NCI-H446 (cell line): ENCODE measurements around the gene RNF169.
"Not testable (repeated sequence)": the region's sequence is repeated elsewhere in the genome, so short reads cannot be mapped to it uniquely, and the experiment has no call there.

Source experiments
- DNase-seq, 2 experiments: peaks; one replicate each; lab custom pipeline; 2025; lab: John Stamatoyannopoulos, UW

Gene RNF169

DNA sequence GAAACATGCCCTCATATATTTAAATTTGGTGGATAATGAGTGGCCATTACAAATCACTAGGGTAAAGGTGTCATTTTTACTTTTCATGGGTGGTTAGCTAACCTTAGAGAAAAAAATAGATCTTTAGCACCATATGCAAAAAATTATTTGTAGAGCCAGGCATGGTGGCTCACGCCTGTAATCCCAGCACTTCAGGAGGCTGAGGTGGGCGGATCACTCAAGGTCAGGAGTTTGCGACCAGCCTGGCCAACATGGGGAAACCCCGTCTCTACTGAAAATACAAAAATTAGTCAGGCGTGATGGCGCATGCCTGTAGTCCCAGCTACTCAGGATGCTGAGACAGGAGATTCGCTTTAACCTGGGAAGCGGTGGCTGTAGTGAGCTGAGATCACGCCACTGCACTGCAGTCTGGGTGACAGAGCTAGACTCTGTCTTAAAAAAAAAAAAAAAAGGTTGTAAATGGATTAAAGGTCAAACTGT, 19.6 kb downstream of the RNF169 start:
- not testable (repeated sequence) for DNase-seq

GRCh38 chr11:74769055-74769707, 20.5 kb downstream of the RNF169 start:
- no peak for DNase-seq

DNA sequence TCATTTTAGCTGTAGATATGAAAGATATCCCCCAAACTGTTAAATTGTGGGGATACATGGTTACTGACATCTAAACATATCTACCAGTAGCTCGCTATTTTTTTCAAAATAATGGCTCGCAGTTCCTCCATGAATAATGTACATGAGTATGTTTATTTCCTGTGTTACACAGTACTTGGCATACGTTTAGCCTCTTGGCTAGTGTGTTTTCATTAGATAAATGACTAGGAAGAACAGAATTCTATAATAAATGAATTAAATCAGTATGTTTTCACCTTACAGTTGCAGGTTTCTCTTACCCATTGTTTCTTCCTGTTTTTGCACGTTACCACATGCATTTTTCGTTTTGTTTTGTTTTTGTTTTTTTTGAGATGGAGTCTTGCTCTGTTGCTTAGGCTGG, 21.8 kb downstream of the RNF169 start:
- no peak for DNase-seq

GRCh38 chr11:74771139-74771538, 22.5 kb downstream of the RNF169 start:
- DNase-seq = no peak

- DNase-seq = no peak
Observed at GRCh38 chr11:74773476-74773875, 24.8 kb downstream of the RNF169 start.

DNA sequence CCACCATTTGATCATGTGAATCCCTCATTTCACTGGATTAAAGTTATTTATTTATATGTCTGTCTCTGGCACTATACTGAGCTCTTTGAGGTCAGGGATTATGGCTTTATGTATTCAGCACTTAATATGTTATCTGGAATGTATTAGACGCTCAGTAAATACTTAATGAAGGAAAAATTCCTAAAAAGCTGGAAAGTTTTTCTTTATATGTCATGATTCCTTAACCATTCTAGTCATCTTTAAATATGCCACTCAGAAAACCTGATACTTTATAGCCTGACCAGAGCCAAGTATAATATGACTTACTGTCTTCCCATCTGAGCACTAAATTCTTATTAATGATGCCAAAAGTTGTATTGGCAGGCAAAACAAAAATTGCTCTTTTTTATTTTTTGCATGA, 27.1 kb downstream of the RNF169 start:
- DNase-seq = peak in 1 of 2 experiments; percentile 7

- DNase-seq = no peak
Observed at GRCh38 chr11:74776546-74776945, 27.9 kb downstream of the RNF169 start.

- DNase-seq = no peak
Observed at GRCh38 chr11:74777038-74777437, 28.4 kb downstream of the RNF169 start.

DNA sequence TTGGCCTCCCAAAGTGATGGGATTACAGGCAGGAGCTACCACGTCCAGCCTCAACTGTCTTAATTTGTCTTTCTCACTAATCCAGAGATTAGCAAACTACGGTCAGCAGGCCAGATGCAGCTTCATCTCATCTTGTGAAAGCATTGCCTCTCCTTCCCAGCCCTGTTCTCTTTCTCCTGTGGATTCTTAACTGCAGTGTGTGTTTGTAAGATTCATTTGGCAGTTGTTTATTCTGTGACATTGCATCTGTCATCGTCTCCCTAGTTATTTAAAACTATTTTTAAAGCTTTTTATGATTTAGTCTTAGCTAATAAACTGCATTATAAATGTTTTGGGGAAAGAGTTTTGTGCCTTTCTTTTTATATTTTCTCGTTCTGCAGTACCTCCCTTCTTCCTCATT, 29.2 kb downstream of the RNF169 start:
- no peak for DNase-seq

DNA sequence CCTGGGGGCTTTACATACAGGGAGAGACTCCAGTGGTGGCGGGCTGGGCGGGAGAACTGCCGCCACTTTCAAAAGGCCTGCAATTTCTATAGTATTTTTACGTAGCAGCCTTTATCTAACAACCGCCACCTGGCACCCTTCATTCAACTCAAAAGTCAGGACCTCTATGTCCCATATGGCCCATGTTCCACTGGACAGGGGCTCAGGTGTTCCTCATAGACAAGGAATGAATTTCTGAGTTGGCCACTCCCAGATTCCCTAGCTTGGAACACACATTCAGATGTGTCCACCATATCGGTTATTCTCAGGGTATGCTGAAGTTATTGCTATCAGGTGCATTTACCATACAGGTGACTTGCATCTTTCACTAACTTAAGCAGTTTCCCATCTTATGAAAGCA, 29.9 kb downstream of the RNF169 start:
- no peak for DNase-seq

GRCh38 chr11:74780248-74781005, 31.8 kb downstream of the RNF169 start:
- no peak for DNase-seq

GRCh38 chr11:74783241-74783871, 34.7 kb downstream of the RNF169 start:
- no peak for DNase-seq

DNA sequence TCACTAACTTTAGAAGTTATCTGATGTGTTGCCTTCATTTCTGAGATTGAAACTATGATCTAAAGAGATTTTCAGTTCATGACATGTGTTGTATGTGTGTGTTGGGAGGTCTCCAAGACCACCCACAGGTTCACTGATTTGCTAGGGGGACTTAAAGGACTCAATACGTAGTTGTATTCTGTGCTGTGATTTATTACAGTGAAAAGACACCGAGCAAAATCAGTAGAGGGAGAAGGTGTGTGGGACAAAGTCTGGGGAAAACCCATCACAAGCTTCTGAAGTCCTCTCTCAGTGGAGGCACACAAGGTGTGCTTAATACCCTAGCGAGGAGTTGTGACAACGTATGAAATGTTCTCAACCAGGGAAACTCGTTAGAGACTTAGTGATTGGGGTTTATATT, 35.6 kb downstream of the RNF169 start:
- DNase-seq = no peak

DNA sequence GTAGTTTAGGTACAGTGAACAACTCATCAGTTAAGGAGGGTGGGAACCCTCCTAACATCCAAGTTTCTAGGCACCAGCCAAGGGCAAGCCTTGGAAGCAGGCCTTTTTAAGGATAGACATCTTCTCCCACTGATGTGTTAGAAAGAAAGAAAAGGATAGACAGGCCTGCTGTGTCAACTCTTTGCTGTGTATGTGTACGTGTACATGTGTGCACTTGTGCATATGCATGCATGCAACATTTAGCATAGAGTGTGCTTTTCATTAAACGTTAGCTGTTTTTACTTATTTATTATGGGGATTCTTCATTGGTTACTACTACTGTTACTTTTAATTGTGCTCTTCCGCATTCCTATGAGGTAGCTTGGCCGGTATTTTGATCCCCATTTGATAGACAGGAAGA, 36.1 kb downstream of the RNF169 start:
- DNase-seq = no peak

- DNase-seq = no peak
Observed at GRCh38 chr11:74786574-74786973, 37.9 kb downstream of the RNF169 start.

GRCh38 chr11:74791333-74792100, 42.9 kb downstream of the RNF169 start:
- DNase-seq = no peak

DNA sequence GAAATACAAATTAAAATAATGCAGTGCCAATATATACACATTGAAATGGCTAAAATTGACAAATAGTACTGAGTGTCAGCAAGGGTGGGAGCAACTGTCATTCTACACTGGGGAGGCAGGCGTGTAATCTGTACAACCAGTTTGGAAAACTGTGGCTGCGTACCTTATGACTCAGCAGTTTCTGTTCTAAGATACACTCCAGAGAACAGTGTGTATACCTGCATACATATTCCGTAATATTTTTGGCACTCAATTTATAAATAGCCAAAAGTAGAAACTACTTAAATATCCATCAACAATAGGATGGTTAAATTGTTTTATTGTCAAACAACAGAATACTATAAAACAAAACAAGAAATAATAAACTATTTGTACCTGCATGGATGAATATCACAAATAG, 57.6 kb downstream of the RNF169 start:
- DNase-seq = no peak

DNA sequence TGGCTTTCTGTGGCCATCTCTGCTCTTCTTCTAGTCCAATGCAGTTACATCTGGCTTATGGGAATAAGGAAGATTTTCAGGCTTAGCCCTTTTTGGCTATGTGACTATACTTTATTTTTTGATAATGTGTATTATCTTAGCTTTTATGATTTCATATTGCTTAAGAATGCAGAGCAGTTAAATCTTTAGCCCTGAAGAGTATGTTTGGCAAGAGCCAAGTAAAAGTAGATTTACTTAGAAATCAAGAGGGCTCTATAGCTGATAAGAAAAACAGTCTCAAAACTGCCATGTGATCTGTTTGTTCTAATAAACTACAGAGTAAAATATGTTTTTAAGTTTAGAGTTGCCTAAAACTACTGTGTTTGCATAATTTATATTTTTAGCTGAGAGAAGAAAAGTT, 61.2 kb downstream of the RNF169 start:
- no peak for DNase-seq

- no peak for DNase-seq
Observed at GRCh38 chr11:74815966-74816365, 67.3 kb downstream of the RNF169 start.

DNA sequence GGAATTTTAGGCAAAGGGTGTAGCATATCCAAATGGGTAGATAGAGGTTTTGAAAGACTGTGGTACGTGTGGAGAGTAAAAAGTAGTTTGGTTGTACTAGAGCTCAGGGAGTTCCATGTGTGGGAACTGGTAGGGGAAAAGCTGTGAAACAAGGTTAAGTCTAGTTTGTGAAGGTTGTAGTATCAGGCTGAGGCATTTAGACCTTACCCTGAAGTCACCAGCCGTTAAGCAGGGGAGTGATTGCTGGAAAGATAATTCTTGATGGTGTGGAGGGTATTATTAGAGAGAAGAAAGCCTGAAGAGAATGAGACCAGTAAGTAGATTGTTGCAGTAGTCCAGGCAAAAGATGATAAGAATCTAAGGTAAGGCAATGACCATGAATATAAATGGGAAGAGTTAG, 68.0 kb downstream of the RNF169 start:
- DNase-seq = no peak

GRCh38 chr11:74818283-74818946, 69.8 kb downstream of the RNF169 start:
- DNase-seq = no peak

GRCh38 chr11:74819400-74819799, 70.8 kb downstream of the RNF169 start:
- no peak for DNase-seq
